SK-N-SH (cell line): ENCODE results near the gene CDK11B.
"Not testable (repeated sequence)": the region's sequence is repeated elsewhere in the genome, so short reads cannot be mapped to it uniquely, and the experiment has no call there.

Experiments
- CTCF ChIP-seq: fragments of 200-600 bp; sonication (generic); IDR thresholded peaks from 2 replicates; pipeline ENCODE4 v1.6.1; 2017; ENCODE audit warnings: antibody characterized with exemption, mild to moderate bottlenecking, moderate library complexity
- ELF1 ChIP-seq: IDR thresholded peaks from 2 replicates; pipeline ENCODE4 v1.4.0; 2012
- EP300 ChIP-seq, 2 experiments: IDR thresholded peaks; 2 replicates each; pipeline versions ENCODE4 v1.4.0 to v1.6.1; 2012; ENCODE audit warnings: borderline replicate concordance in 1 of 2, low read depth in 1 of 2, low read length in 1 of 2
- FOXM1 ChIP-seq: IDR thresholded peaks from 2 replicates; pipeline ENCODE4 v1.4.0; 2012; ENCODE audit warnings: low read depth, mild to moderate bottlenecking
- GABPA ChIP-seq: IDR thresholded peaks from 2 replicates; pipeline ENCODE4 v1.4.0; 2012; ENCODE audit warnings: low read depth, mild to moderate bottlenecking
- GATA2 ChIP-seq: sonication (generic); formaldehyde crosslinking; IDR thresholded peaks from 2 replicates; pipeline ENCODE4 v1.5.0; 2020; ENCODE audit warnings: mild to moderate bottlenecking, missing genetic modification reagents
- MAX ChIP-seq: IDR thresholded peaks from 2 replicates; pipeline ENCODE4 v1.4.0; 2012; ENCODE audit warnings: low read depth
- POLR2AphosphoS5 ChIP-seq: IDR thresholded peaks from 2 replicates; pipeline ENCODE4 v1.6.1; 2012; ENCODE audit warnings: low read depth, low read length
- RAD21 ChIP-seq: IDR thresholded peaks from 2 replicates; pipeline ENCODE4 v1.6.1; 2012; ENCODE audit warnings: mild to moderate bottlenecking, low read length
- RCOR1 ChIP-seq: fragments of 150-350 bp; IDR thresholded peaks from 2 replicates; pipeline ENCODE4 v1.6.1; 2017; ENCODE audit warnings: antibody characterized with exemption, low read length
- REST ChIP-seq: IDR thresholded peaks from 2 replicates; pipeline ENCODE4 v1.6.1; 2012; ENCODE audit warnings: mild to moderate bottlenecking, low read depth, low read length, moderate library complexity
- RFX5 ChIP-seq: IDR thresholded peaks from 2 replicates; pipeline ENCODE4 v1.6.1; 2012; ENCODE audit warnings: mild to moderate bottlenecking, improper control_type of control experiment, low read length
- USF2 ChIP-seq: fragments of 150-350 bp; IDR thresholded peaks from 2 replicates; pipeline ENCODE4 v1.6.1; 2017; ENCODE audit warnings: antibody characterized with exemption, low read length, low read depth, borderline replicate concordance
- YY1 ChIP-seq: IDR thresholded peaks from 2 replicates; pipeline ENCODE4 v1.4.0; 2012; ENCODE audit warnings: low read depth, mild to moderate bottlenecking

- TF ChIP-seq CTCF = peak; percentile 40
- peak; percentile 81 for TF ChIP-seq GABPA
- 0 out of 2 replicates have a peak, but pooled peaks have one; percentile 13 for TF ChIP-seq MAX
- not testable (repeated sequence) for TF ChIP-seq POLR2AphosphoS5; RAD21; GATA2 (CRISPR knock-in tag); REST; FOXM1; USF2; EP300 (IDR thresholded peaks at IDR 0.05; ENCODE audit: borderline replicate concordance in 1 of 2, low read depth in 1 of 2, low read length in 1 of 2); YY1; RFX5; RCOR1
- TF ChIP-seq ELF1 = peak; percentile 90
These were observed at the start of gene CDK11B for GRCh38 chr1:1658583-1659549.
